Stimulated activated CD8-positive, alpha-beta memory T cell treated with anti-CD3 and anti-CD28 coated beads, Interleukin-12 subunit alpha, Interleukin-12 subunit beta, amount 100 ng/mL, for 4 hours (primary cell): ENCODE data around the gene ABR.
"Not testable (repeated sequence)": the region's sequence is repeated elsewhere in the genome, so short reads cannot be mapped to it uniquely, and the experiment has no call there.

Experiments used
- DNase-seq: peaks from one replicate; pipeline ENCODE4 v3.0.0-alpha.2; 2020; ENCODE audit warnings: low read depth

Gene ABR

GRCh38 chr17:1120596-1121441 is 59.0 kb downstream of the ABR start:
- DNase-seq, result no peak

DNA sequence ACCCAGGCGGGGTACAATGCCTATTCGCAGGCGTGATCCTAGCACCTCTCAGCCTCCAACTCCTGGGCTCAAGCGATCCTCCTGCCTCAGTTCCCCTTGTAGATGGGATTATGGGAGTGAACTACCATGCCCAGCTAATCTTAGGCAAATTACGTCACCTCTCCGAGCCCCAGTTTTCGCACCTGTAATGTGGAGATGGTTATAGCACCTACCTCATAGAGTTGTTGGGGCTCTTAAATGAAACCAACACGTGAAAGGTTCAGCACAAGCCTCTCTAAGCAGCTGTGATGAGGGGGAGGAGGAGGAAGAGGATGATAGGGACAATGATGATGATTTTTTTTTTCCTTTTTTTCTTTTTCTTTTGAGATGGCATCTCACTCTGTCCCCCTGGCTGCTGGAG is 59.9 kb downstream of the ABR start:
- DNase-seq, result no peak

DNA sequence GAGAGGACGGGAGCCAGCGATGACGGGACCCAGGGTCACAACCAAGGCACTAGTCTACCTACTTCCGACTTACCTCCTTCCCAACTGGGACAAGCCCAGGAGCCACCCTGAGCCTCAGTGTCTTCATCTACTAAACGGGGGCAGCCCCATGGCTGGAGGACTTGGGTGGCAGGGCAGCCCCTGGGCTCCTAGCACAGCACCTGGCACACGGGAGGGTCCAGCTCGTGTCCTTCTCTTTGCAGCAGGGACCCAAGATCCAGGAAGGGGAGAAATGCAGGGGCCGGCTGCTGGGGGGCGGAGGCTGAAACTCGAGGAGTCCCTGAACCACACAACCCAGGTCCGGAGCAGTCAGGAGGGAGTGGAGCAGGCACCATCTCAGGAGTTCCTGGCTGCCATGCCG is 63.2 kb downstream of the ABR start:
- no peak for DNase-seq

- DNase-seq, result no peak
Measured at GRCh38 chr17:1112875-1113274, 66.9 kb downstream of the ABR start.

DNA sequence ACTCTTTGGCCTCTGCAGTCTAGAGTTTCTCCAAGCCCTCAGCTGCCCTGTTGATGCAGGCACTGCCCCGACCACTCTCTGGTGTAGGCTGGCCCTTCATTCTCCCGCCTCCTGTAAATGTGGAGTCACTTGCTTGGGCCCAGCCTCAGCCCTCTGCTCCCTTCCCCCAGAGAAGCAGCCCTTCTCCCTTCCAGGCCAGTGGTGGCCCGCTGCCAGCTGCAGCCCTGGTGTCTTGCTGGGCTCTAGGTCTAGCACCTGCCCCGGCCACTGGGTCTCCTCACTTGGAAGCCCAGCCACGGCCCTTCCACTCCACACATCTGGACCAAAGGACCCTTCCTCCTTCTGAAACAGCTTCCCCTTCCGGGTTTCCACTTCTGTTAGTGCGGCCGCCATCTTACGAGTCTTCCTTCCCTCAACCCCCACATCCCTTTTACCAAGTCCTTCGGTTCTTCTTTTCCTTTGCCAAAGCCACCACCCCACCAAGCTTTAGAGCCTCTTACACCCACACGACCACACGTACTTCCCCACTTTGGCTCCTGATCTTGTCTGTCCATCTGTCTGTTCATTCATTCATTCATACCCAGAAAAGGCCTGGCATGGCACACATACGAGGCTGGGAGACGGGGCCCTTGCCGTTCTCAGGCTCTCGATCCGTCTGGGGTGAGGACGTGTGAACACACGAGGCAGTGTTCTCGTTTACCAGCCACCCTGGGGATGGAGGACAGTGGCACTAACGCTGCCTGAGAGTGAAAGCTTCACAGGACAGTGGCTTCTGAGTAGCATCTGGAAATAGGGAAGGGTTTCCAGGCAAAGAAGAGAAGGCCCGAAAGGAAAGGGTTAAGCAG is 68.0 kb downstream of the ABR start:
- no peak for DNase-seq

- peak; percentile 21 for DNase-seq
Measured at GRCh38 chr17:1110862-1111598, 68.8 kb downstream of the ABR start.

DNA sequence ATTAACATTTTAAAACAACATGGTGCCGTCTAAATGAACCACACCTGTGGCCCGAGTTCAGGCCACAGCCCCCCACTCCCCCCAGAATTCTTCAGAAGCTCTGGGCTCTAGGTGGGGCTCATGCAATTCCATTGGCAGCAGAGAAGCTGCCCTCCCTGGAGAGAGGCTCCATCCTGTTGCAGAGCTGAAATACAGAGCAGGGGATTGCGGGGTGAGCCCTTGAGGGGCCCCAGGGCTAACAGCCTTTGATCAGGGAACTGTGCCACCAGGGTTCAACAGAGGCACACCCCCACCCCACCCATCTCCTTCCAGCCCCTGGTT is 69.3 kb downstream of the ABR start:
- DNase-seq, result no peak

DNA sequence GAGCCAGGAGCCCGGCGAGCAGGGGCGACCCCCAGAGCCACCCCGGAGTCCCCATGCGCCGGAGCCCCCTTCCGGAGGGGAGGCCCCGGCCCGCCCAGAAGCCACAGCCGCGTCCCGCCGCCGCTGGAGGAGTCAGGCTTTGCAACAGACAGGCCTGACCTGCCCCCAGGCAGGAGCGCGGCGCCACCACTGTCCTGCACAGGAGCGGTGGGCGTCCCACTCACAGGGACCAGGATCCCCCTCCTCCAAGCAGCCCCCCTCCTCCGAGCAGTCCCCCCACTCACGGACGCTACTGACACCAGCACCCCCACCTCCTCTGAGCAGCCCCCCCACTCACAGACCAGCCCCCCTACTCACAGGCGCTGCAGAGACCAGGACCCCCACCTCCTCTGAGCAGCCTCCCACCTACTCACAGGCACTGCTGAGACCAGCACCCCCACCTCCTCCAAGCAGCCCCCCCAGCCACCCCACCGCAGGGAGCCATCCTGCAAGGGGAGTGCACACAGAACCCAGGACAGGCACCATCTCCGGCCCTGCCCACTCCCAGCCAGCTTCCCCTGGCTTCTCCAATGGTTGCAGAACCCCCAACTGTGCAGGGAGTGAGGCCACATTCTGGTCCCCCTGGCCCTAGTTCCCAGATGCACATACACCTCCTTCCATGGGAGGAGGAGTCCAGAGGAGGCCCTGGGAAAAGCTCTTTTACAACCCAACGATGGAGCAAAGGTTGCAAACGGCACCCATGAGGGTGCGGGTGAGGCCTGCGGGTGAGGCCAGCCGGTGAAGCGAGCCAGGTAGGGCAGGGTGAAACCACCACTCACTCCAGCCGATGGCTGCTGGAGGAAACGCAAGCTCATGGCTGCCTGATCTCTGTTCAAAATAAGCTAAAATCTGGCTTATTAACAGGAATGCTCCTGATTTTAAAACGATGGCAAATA is 69.9 kb downstream of the ABR start:
- DNase-seq, result no peak

- peak; percentile 45 for DNase-seq
Measured at GRCh38 chr17:1108765-1109605, 70.8 kb downstream of the ABR start.

DNA sequence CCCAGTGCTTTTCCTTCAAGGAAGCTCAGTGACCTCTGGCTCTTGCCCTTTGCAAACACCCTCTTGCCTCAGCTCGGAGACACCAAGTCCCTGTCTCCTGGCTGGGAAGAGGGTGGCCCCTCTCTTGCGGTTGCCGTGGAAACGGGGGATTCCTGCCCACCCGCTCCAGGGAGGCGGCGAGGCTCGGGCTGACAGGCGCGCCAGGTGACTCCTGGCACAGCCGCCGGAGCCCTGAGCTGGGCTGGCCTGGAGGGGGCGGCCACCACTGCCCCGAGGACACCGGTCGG is 71.4 kb downstream of the ABR start:
- no peak for DNase-seq

DNA sequence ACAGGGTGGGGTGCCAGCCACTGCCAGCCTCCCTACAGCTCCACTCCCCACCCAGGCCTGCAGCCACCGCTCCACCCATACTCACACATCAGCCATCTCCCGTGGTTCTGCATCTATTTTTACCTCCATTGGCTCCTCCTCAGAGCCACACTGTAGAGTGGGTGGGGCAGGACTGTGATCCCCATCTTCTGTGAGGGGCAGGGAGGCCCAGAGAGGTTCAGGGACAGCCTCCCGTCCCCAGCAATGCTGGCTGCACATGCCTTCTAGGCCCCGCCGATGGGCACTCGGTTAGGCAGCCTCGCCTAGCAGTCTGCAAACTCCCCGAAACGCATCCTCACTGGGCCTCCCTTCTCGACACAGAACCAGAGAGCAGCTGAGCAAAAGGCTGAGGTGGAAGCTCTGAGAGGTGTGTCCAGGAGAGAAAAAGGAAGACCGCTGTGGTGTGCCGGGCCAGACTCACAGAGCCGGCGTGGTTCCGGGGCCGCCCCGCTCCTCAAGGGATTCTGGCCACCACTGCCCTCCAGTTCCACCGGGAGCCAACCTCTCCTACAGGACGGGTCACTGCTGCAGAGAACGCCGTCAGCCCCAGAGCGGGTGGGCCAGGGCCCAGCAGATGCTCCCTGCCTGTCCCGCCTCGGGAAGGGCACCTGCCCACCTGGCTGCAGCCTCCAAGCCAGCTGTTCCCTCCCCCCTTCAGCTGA is 71.9 kb downstream of the ABR start:
- DNase-seq, result no peak

DNA sequence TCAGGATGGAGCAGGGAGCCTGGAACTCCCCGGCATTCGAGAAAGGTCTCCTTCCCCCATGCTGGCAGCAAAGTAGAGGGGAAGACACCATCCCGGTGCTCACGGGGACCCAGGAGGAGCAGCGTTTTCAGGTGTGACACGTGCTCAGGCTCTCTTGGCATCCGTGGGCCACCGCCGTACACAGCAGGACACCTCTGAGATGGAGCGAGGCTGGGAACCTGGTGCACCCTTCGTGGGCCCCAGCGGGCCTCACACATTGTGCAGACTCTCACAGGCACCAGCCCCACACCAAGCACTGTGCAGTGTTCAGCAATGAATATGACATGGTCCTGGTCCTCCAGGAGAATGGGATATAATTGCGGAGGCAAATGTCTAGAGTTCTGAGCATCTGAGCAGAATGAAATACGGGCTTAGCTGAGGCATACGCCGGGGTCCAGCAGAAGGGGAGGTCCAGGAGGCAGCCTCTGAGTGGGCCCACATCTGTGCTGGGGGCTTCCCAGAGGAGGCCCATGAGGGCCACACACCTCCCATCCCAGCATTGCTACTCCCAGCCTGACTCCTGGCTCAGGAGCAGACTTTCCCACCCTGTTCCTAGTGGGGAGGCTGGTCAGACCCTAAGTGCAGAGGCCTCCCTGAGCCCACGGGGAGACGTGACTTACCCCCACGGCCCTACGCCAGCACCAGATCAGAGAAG is 72.6 kb downstream of the ABR start:
- no peak for DNase-seq

GRCh38 chr17:1104222-1104621 is 75.6 kb downstream of the ABR start:
- DNase-seq, result no peak

- no peak for DNase-seq
Measured at GRCh38 chr17:1100382-1100781, 79.4 kb downstream of the ABR start.

DNA sequence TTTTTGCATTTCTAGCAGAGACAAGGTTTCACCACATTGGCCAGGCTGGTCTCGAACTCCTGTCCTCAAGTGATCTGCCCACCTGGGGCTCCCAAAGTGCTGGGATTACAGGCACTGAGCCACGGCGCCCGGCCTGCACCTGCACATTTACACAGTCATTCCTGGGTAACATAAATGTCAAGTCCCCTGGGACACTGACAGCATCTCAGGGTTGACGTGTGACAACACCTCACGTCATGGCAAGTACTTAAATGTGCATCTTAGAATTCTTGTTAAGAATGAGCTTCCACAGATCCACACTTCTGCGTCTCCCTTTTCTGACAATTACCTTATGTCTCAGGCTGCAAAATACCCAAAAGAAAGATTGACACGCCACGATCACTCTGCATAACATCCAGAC is 80.5 kb downstream of the ABR start:
- DNase-seq, result no peak

DNA sequence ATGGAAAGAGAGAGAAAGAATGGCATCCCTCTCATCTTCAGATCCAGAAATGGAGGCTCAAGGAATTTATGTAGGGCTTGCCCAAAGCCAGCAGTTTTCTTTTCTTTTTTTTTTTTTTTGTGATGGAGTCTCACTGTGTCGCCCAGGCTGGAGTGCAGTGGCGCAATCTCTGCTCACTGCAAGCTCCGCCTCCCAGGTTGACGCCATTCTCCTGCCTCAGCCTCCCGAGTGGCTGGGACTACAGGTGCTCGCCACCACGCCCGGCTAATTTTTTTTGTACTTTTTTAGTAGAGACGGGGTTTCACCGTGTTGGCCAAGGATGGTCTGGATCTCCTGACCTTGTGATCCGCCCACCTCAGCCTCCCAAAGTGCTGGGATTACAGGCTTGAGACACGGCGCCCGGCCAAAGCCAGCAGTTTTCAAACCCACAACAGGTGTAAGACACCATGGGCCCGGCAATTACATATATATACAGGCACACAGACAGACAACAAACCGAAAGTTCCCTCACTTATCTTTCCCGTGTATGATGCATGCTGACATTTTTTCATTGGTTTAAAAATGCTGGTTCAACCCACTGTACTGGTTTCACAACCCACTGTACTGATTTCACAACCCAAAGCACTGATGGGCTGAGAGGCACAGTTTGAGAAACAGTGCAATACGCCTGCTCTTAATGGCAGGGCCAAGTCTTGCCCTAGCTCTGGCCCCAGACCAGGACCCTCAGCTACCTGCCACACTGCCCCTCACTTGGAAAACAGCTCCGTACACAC is 81.6 kb downstream of the ABR start:
- not testable (repeated sequence) for DNase-seq

DNA sequence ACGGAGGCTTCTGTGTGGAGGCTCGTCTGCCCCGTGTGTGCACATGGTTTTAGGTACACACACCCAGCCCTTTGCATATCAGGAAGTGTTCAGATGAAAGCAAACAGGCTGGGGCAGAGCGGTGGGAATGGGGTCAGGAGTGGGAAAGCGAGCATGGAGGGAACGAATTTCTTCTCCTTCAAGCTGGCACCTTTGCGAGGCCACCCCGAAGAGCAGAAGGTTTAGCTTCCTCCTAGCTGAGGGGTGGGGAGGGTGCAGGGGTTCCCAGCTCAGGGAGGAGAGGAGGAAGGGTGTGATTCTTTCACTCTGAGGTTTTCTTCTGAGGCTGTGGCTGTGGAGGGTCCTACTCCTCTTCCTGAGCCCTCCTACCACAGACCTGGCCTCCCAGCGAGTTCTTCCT is 83.6 kb downstream of the ABR start:
- no peak for DNase-seq

- no peak for DNase-seq
Measured at GRCh38 chr17:1095853-1096173, 84.0 kb downstream of the ABR start.
